Upper lobe of right lung (tissue), 1 donor: ENCODE measurements around the gene MAP4K1. TPM values are rescaled to one million over a fixed set of nuclear protein-coding genes. Genes with fewer than 3 reads are reported as not detected.

Experiments
- ATAC-seq: fragments of 200-7000 bp; cut with Tn5 transposase; one replicate; pipeline ENCODE4 v1.9.1; 2020; ENCODE audit warnings: mild to moderate bottlenecking, moderate library complexity
- DNase-seq: peaks from one replicate; pipeline ENCODE4 v3.0.0-alpha.2; 2020
- H3K27ac ChIP-seq: fragments of 200-600 bp; one replicate; pipeline ENCODE4 v1.8.0; 2022
- H3K27me3 ChIP-seq: fragments of 200-600 bp; one replicate; pipeline ENCODE4 v1.8.0; 2022; ENCODE audit warnings: mild to moderate bottlenecking
- H3K36me3 ChIP-seq: fragments of 200-600 bp; one replicate; pipeline ENCODE4 v1.8.0; 2022
- H3K4me1 ChIP-seq: fragments of 200-600 bp; one replicate; pipeline ENCODE4 v1.8.0; 2022
- H3K4me3 ChIP-seq: fragments of 200-600 bp; one replicate; pipeline ENCODE4 v1.8.0; 2022; ENCODE audit warnings: mild to moderate bottlenecking
- H3K9me3 ChIP-seq: fragments of 200-600 bp; one replicate; pipeline ENCODE4 v1.8.0; 2022
- CTCF ChIP-seq: fragments of 200-600 bp; IDR thresholded peaks from one replicate; pipeline ENCODE4 v1.8.0; 2022; ENCODE audit warnings: antibody characterized with exemption
- intact Hi-C: fragments of 100-400 bp; cut with DNase I; formaldehyde crosslinking; loops from one replicate; pipeline ENCODE4 v1.11.0; 2022
- total RNA-seq: library from RNA; stranded (reverse); fragmentation: NEBNext Ultra II Directional; extraction: Animal tissue kit (Norgen Biotek cat#: 25700); gene quantifications from one replicate; pipeline ENCODE4 v1.2.1, GENCODE V29; 2021
- donor health status: DM: no; HTN: yes; CAD: no; lungs with severe emphysema.

MAP4K1 gene
- total RNA-seq, 1 donor from 2014 or later, result 12.1 TPM

GRCh38 chr19:38596057-38596981 is 21.4 kb downstream of the MAP4K1 start:
- Histone ChIP-seq H3K27me3 (no peaks in the 10 kb centered on the region), H3K9me3 (no peaks in the 10 kb centered on the region), H3K36me3 (no peaks in the 10 kb centered on the region), H3K27ac (no peak overlapping the region), H3K4me1 (no peaks in the 10 kb centered on the region), H3K4me3 (peak overlapping the region; percentile 15)
- intact Hi-C loops, result no loop called here
- no peak for TF ChIP-seq CTCF
- ATAC-seq (peak; percentile 92), DNase-seq (peak; percentile 86)

GRCh38 chr19:38592940-38593339 is 24.8 kb downstream of the MAP4K1 start:
- no peak overlapping the region for H3K27ac ChIP-seq
- H3K4me3 ChIP-seq, result no peak overlapping the region
- H3K4me1 ChIP-seq, result no peaks in the 10 kb centered on the region
- ATAC-seq, result no peak
- intact Hi-C loops, result no loop called here
- TF ChIP-seq CTCF, result no peak
- H3K9me3 ChIP-seq, result no peaks in the 10 kb centered on the region
- no peaks in the 10 kb centered on the region for H3K36me3 ChIP-seq
- no peak for DNase-seq
- no peaks in the 10 kb centered on the region for H3K27me3 ChIP-seq

GRCh38 chr19:38588041-38588440 is 29.7 kb downstream of the MAP4K1 start:
- Histone ChIP-seq H3K27ac (no peak overlapping the region), H3K4me1 (no peaks in the 10 kb centered on the region), H3K9me3 (no peaks in the 10 kb centered on the region), H3K4me3 (no peak overlapping the region), H3K27me3 (no peaks in the 10 kb centered on the region), H3K36me3 (no peaks in the 10 kb centered on the region)
- TF ChIP-seq CTCF, result no peak
- DNase-seq (no peak), ATAC-seq (no peak)
- intact Hi-C loops, result no loop called here

- TF ChIP-seq CTCF, result no peak
- Histone ChIP-seq H3K27me3 (no peaks in the 10 kb centered on the region), H3K4me3 (no peak overlapping the region), H3K36me3 (no peaks in the 10 kb centered on the region), H3K27ac (no peak overlapping the region), H3K9me3 (no peaks in the 10 kb centered on the region), H3K4me1 (no peaks in the 10 kb centered on the region)
- DNase-seq (no peak), ATAC-seq (no peak)
- intact Hi-C loops, result no loop called here
Observed at GRCh38 chr19:38587562-38587961, 30.2 kb downstream of the MAP4K1 start.

- Histone ChIP-seq H3K9me3 (no peaks in the 10 kb centered on the region), H3K27me3 (no peaks in the 10 kb centered on the region), H3K36me3 (no peaks in the 10 kb centered on the region), H3K27ac (no peak overlapping the region), H3K4me1 (no peaks in the 10 kb centered on the region), H3K4me3 (no peak overlapping the region)
- no peak for TF ChIP-seq CTCF
- DNase-seq, result no peak
- ATAC-seq, result no peak
- intact Hi-C loops, result no loop called here
Observed at GRCh38 chr19:38583985-38584305, 33.8 kb downstream of the MAP4K1 start.
